Non-pigmented ciliary epithelial cell (primary cell): ENCODE measurements around the gene PPP1R13B.

Experiments
- DNase-seq: peaks from one replicate; pipeline ENCODE4 v3.0.0-alpha.2; 2010; ENCODE audit warnings: low read depth

The PPP1R13B gene

GRCh38 chr14:103880348-103881267, 33.2 kb upstream of the PPP1R13B start:
- no peak for DNase-seq

- DNase-seq: no peak
Observed at GRCh38 chr14:103879570-103880347, 32.4 kb upstream of the PPP1R13B start.

- no peak for DNase-seq
Observed at GRCh38 chr14:103879118-103879569, 31.8 kb upstream of the PPP1R13B start.

- DNase-seq: no peak
Observed at GRCh38 chr14:103878180-103878579, 30.8 kb upstream of the PPP1R13B start.

- no peak for DNase-seq
Observed at GRCh38 chr14:103875010-103875409, 27.6 kb upstream of the PPP1R13B start.

- DNase-seq: no peak
Observed at GRCh38 chr14:103872481-103873113, 25.2 kb upstream of the PPP1R13B start.

- no peak for DNase-seq
Observed at GRCh38 chr14:103871596-103872480, 24.5 kb upstream of the PPP1R13B start.

- DNase-seq: no peak
Observed at GRCh38 chr14:103870891-103871595, 23.7 kb upstream of the PPP1R13B start.

- DNase-seq: no peak
Observed at GRCh38 chr14:103870144-103870876, 22.9 kb upstream of the PPP1R13B start.

GRCh38 chr14:103869406-103870143, 22.2 kb upstream of the PPP1R13B start:
- no peak for DNase-seq

GRCh38 chr14:103868242-103868897, 21.0 kb upstream of the PPP1R13B start:
- DNase-seq: no peak

- DNase-seq: no peak
Observed at GRCh38 chr14:103867523-103867953, 20.2 kb upstream of the PPP1R13B start.

- no peak for DNase-seq
Observed at GRCh38 chr14:103867020-103867419, 19.6 kb upstream of the PPP1R13B start.

- no peak for DNase-seq
Observed at GRCh38 chr14:103863245-103863644, 15.9 kb upstream of the PPP1R13B start.

GRCh38 chr14:103862393-103862782, 15.0 kb upstream of the PPP1R13B start:
- no peak for DNase-seq

- no peak for DNase-seq
Observed at GRCh38 chr14:103861413-103862392, 14.3 kb upstream of the PPP1R13B start.

GRCh38 chr14:103859416-103860202, 12.2 kb upstream of the PPP1R13B start:
- DNase-seq: no peak
